ENCODE results near the gene TGFBR3L. TPM values are rescaled to one million over a fixed set of nuclear protein-coding genes. Genes with fewer than 3 reads are reported as not detected.
A peak's percentile ranks its signal among the peaks of the same experiment; 100 is the strongest.

TGFBR3L gene
- total and polyA plus RNA-seq, 2 donors (not counting 3 experiments of a cell fraction or from before 2014, with no cell fraction given) = 0.35 TPM; not detected in 1

DNA sequence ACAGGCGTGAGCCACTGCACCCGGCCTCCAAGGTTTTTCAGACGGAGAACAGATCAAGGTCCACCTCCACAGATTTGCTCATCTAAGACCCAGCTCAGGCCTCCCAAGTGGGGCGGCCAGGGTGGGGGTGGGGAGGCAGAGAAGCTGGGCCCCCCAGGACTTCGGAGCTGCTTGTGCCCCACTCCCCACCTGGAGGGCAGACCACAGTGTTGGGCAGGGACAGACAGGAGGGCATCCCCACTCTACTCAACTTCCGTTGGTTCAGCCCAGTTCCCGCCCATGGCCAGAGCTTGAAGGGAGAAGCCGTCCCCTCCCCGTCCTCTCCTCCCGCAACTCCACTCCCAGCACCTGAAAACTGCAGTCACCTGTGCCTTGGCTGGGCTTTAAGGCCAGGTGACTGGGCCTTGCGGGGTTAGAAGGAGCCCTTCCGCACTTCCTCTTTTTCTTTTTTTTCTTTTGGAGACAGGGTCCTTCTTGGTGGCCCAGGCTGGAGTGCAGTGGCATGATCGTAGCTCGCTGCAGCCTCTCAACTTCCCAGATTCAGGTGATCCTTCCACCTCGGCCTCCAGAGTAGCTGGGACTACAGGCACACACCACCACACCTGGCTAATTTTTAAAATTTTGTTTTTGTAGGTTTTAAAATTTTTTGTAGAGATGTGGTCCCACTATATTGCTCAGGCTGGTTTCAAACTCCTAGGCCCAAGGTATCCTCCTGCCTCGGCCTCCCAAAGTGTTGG is 27.1 kb upstream of the TGFBR3L start:
- no peak overlapping the region for H3K9ac ChIP-seq (replicated peaks; ENCODE audit: extremely low read depth, insufficient read depth, low read length)
- no peak overlapping the region for H3K4me3 ChIP-seq (replicated peaks in 1 of 3; ENCODE audit: insufficient read depth in 1 of 3, low read depth in 1 of 3, low read length in 3 of 3)
- no peaks in the 10 kb centered on the region for H3K79me2 ChIP-seq (ENCODE audit: control insufficient read depth, insufficient read depth, low read length)
- peaks cover 8% of the 10 kb centered on the region for H3K4me1 ChIP-seq (ENCODE audit: control insufficient read depth, extremely low read depth, insufficient read depth, low read length)
- no peaks in the 10 kb centered on the region for H3K9me3 ChIP-seq (replicated peaks; ENCODE audit: control insufficient read depth, insufficient read depth, low read length)
- no peak overlapping the region for H3K27ac ChIP-seq (ENCODE audit: insufficient read depth, low read depth, low read length)
- DNase-seq (ENCODE audit: low read depth, low spot score) (no peak), FAIRE-seq (no peak)
- dilution Hi-C loops (cut with MboI; ENCODE audit: extremely low pct_ligation_motif_present, low sequenced_read_pairs) = no loop called here
- H3K9me1 ChIP-seq (replicated peaks; ENCODE audit: control insufficient read depth, extremely low read depth, insufficient read depth, low read length) = no peaks in the 10 kb centered on the region
- no TSS peak for BruUV-seq (replicated peaks)
- ChIA-PET POLR2A (no interaction called here), CTCF (interaction anchor here (1.0 to 4.7 kb wide), 5 partner anchors 9 to 207 kb away, joined by 3 to 20 read pairs (median 3); partner anchors contain the start of gene TRAPPC5)
- no peaks in the 10 kb centered on the region for H3K27me3 ChIP-seq (ENCODE audit: control insufficient read depth in 2 of 2, insufficient read depth in 2 of 2, low read length in 2 of 2)
- TF ChIP-seq POLR2A (IDR thresholded peaks at IDR 0.05; ENCODE audit: low read depth, low read length) = no peak
- TF ChIP-seq, protein P1, sequence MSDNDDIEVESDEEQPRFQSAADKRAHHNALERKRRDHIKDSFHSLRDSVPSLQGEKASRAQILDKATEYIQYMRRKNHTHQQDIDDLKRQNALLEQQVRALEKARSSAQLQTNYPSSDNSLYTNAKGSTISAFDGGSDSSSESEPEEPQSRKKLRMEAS (IDR thresholded peaks at IDR 0.05; ENCODE audit: insufficient read depth, insufficient read length) = no peak
- TF ChIP-seq EZH2 (IDR thresholded peaks at IDR 0.05; ENCODE audit: borderline replicate concordance, low read depth, low read length, severe bottlenecking) = no peak
- TF ChIP-seq GATA2 (IDR thresholded peaks at IDR 0.05; ENCODE audit: insufficient read depth, insufficient read length, low read depth, low read length) = no peak
- no peak for TF ChIP-seq JUN (IDR thresholded peaks at IDR 0.05; ENCODE audit: borderline replicate concordance, insufficient read depth, insufficient read length, low read depth)
- no peak for TF ChIP-seq CTCF (IDR thresholded peaks at IDR 0.05; ENCODE audit: extremely low read depth in 1 of 2, insufficient read depth in 1 of 2, low read depth in 1 of 2, low read length in 2 of 2)
- no peak for TF ChIP-seq POLR2AphosphoS5 (IDR thresholded peaks at IDR 0.05; ENCODE audit: insufficient read depth, low read depth, low read length)
- no peak for TF ChIP-seq FOS (IDR thresholded peaks at IDR 0.05; ENCODE audit: borderline replicate concordance, insufficient read depth, low read length)
- no peak for TF ChIP-seq MYC (IDR thresholded peaks at IDR 0.05; ENCODE audit: low read depth, low read length)
- intact Hi-C loops (cut with micrococcal nuclease) = loop anchor here (1.0 kb wide), 1 partner anchor 16 kb away; the partner anchor contains the start of gene MAP2K7
- H3K4me2 ChIP-seq (ENCODE audit: insufficient read depth, low read length) = peak overlapping the region; percentile 62
- H3K36me3 ChIP-seq (ENCODE audit: control insufficient read depth in 2 of 2, extremely low read depth in 1 of 2, insufficient read depth in 2 of 2, low read length in 2 of 2) = no peaks in the 10 kb centered on the region
- H2AFZ ChIP-seq (ENCODE audit: low read depth, low read length) = no peak overlapping the region
- no peaks in the 10 kb centered on the region for H4K20me1 ChIP-seq (replicated peaks; ENCODE audit: control insufficient read depth, extremely low read depth, insufficient read depth, low read length)
